IPS DF 6.9 (cell line): ENCODE measurements around the gene PRR13.

Experiments used
- DNase-seq: peaks from one replicate; pipeline ENCODE4 v3.0.0-alpha.2; 2013; ENCODE audit warnings: low read depth, low spot score
- H3K27ac ChIP-seq: one replicate; pipeline ENCODE4 v1.5.1; 2013; ENCODE audit warnings: low read length, control low read depth
- H3K27me3 ChIP-seq: 2 replicates; pipeline ENCODE4 v1.6.1; 2013; ENCODE audit warnings: mild to moderate bottlenecking, low read length; ENCODE audit not compliant: control insufficient read depth, insufficient read depth
- H3K36me3 ChIP-seq: 2 replicates; pipeline ENCODE4 v1.6.1; 2013; ENCODE audit warnings: low read length; ENCODE audit not compliant: control insufficient read depth, insufficient read depth
- H3K4me1 ChIP-seq: 2 replicates; pipeline ENCODE4 v1.6.1; 2013; ENCODE audit warnings: low read length; ENCODE audit not compliant: control insufficient read depth, insufficient read depth
- H3K4me3 ChIP-seq: 2 replicates; pipeline ENCODE4 v1.5.1; 2013; ENCODE audit warnings: mild to moderate bottlenecking, low read length
- H3K9me3 ChIP-seq: 2 replicates; pipeline ENCODE4 v1.6.1; 2013; ENCODE audit warnings: low read length, inconsistent platforms; ENCODE audit not compliant: control insufficient read depth, insufficient read depth
- WGBS: extraction: QIAGEN DNeasy Blood & Tissue Kit; methylation state at CpG from one replicate; pipeline ENCODE4 v1.1.7; 2013; ENCODE audit warnings: mixed read lengths, missing lambda C conversion rate; ENCODE audit not compliant: insufficient read length, insufficient coverage; 5-methylcytosine and 5-hydroxymethylcytosine counted together

The PRR13 gene

DNA sequence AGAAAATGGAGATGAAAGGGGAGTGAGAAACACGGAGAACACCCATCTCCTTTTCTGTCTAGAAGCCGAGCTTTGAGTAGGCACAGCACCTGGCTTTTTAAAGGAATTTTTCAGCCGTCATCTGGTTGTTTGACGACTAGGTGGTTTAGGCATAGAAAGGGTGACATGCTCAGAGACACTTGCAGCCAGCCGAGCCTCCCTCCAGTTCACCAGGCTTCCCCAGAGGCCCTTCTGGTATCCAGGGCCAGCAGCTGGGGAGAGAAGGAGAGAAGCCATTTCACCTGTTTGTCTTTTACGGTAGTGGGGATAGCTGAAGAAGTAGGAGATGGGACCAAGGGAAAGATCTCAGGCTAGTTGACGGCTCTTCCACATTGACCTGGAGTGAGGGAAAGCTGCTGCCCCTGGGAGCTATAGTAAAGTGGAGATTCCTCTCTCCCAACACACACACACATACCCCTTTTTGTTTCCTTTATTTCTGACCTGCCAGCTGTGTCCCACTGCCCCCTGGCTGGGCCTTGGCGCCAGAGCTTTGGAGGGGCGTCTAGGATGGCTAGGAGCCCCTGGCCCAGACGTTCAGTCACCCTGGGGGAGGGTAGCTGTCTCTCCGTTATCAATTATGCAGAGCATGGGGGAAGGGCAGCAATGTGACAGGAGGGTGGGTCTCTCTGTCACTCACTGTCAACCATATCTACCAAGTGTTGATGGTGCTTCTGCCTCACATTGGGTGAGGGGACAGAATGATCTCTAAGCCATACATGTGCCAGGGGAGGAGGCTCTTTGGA lies 52.3 kb downstream of the PRR13 start:
- no CpG with 5 or more reads among the region's 11 CpGs for WGBS
- Histone ChIP-seq H3K4me3 (no peak overlapping the region; the same call in 1 of the 2 replicates), H3K27ac (no peak overlapping the region), H3K27me3 (no peaks in the 10 kb centered on the region), H3K36me3 (no peaks in the 10 kb centered on the region), H3K4me1 (peaks cover 10% of the 10 kb centered on the region; the same call in 1 of the 2 replicates), H3K9me3 (no peaks in the 10 kb centered on the region)
- no peak for DNase-seq
